Ovary (tissue), 9 donors: ENCODE measurements around the gene MTERF4. TPM values are rescaled to one million over a fixed set of nuclear protein-coding genes. Genes with fewer than 3 reads are reported as not detected.

ENCODE experiments used
- DNase-seq, 5 donors: peaks; one replicate each; pipeline ENCODE4 v3.0.0-alpha.2; 2019 to 2020
- H3K27ac ChIP-seq, 2 donors: fragments of 200-600 bp; one replicate each; pipeline versions ENCODE4 v1.5.1 to v1.8.0; 2019 to 2022
- H3K27me3 ChIP-seq: fragments of 200-600 bp; one replicate; pipeline ENCODE4 v1.8.0; 2022
- H3K36me3 ChIP-seq: fragments of 200-600 bp; sonication (generic); one replicate; pipeline ENCODE4 v1.5.1; 2019
- H3K4me1 ChIP-seq: one replicate; pipeline ENCODE4 v1.8.1; 2013; ENCODE audit warnings: mild to moderate bottlenecking, moderate library complexity; ENCODE audit not compliant: insufficient read depth
- H3K4me3 ChIP-seq: fragments of 200-600 bp; sonication (generic); one replicate; pipeline ENCODE4 v1.5.1; 2017
- H3K9me3 ChIP-seq, 2 donors: fragments of 200-600 bp in 1 of 2; sonication (generic) in 1 of 2; one replicate each; pipeline versions ENCODE4 v1.5.1 to v1.8.1; 2013 to 2019; ENCODE audit warnings: mild to moderate bottlenecking in 1 of 2, moderate library complexity in 1 of 2
- EP300 ChIP-seq: sonication (generic); formaldehyde crosslinking; IDR thresholded peaks from one replicate; pipeline ENCODE4 v1.6.1; 2017; ENCODE audit warnings: antibody characterized with exemption
- POLR2A ChIP-seq: fragments of 450-650 bp; IDR thresholded peaks from one replicate; pipeline ENCODE4 v1.6.1; 2017; ENCODE audit warnings: antibody characterized with exemption, mild to moderate bottlenecking, moderate library complexity
- WGBS, 3 donors: extraction: QIAGEN DNeasy Blood & Tissue Kit in 1 of 3; methylation state at CpG; one replicate each; pipeline versions ENCODE4 v1.1.5 to v1.1.7; 2013 to 2017; 5-methylcytosine and 5-hydroxymethylcytosine counted together
- intact Hi-C, 4 donors: fragments of 100-400 bp; cut with DNase I; formaldehyde crosslinking; loops; one replicate each; pipeline versions ENCODE4 v1.11.0 to v1.15.1; 2022 to 2023
- polyA plus RNA-seq, 2 donors: library from polyadenylated mRNA; stranded (reverse); fragments of 200-250 nt in 1 of 2; fragments of 350-450 nt in 1 of 2; fragmentation: Illumina TruSeq in 1 of 2; extraction: RNeasy Lipid Tissue Mini Kit (QIAGEN cat#74804) in 1 of 2; gene quantifications; one replicate each; pipeline ENCODE4 v1.2.3, GENCODE V29; 2013 to 2014
- total RNA-seq, 7 donors: library from RNA; depleted of rRNA in 2 of 7; stranded (reverse); fragments of >200 nt in 2 of 7; fragmentation: NEBNext Ultra II Directional in 3 of 7; extraction: Animal tissue kit (Norgen Biotek cat#: 25700) in 3 of 7; gene quantifications; one replicate each; pipeline versions ENCODE4 v1.1.0 to v1.2.4, GENCODE V29; 2016 to 2023
- TF ChIP-seq, protein P1 (sequence below), 3 donors: fragments of 450-650 bp in 2 of 3; fragments of 200-600 bp in 1 of 3; IDR thresholded peaks; one replicate each; pipeline versions ENCODE4 v1.5.1 to v1.8.0; 2016 to 2022; ENCODE audit warnings: antibody characterized with exemption in 3 of 3, mild to moderate bottlenecking in 1 of 3
- donor health status: DM: no; HTN: no; CAD: no; lungs with moderate emphysema.
- donor health status: DM: no; HTN: no; CAD: no.
- donor health status: Bipolar disorder and iron deficiency.
- donor health status: DM: yes; HTN: yes; CAD: no.
- donor health status: DM: no; HTN: no; CAD: no.
- donor health status: DM: yes; HTN: yes; CAD: no.

The MTERF4 gene
- total and polyA plus RNA-seq, 9 donors = 24.8 to 60.7 (median 41.6) TPM

DNA sequence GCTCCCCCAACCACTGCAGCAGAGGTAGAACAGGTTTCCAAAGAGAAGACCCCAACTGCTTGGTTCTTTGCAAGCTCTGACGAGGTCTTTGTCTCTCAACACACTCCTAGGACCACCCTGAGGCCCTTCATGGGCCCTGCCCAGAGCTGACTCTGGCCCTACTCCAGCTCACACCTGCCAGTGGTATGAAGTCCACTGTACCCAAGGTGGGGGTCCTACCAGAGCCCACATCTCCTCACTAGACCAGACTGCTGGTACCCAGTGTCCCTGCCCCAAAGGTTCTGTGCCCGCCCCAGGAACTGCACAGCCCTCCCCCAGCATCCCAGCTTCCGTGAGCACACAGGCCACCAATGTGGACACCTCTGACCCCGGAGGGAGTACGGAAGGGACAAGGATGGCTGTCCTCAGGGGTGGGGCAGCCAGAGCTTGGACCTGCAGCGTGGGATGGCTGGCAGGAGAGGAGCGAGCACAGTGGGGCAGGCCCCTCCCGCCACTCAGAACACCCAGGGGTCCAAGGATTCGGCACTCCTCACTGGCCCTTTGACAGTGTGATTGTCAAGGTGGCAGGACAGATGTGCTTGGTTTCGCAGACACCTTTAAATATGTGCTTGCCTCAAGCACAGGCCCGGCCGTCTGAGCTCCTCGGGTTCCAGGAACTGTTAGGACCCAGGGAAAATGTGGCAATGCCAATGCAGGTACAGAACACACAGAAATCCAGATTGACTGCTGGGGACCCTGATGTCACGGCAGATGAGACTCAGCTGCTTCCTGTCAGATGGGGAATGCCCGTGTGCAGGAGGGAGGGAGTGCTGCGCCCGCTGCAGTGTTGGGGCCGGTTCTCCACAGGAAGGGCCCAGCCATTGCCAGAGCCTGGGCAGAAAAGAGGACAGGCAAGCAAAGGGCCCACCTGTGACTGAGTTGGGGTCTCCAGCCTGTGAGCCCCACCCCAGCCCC is 51.2 kb downstream of the MTERF4 start:
- 90 to 96% (median 94%) methylated on average over 18 of the region's 18 CpGs for WGBS, 3 donors
- TF ChIP-seq POLR2A = no peak
- TF ChIP-seq EP300 = no peak
- TF ChIP-seq, protein P1, sequence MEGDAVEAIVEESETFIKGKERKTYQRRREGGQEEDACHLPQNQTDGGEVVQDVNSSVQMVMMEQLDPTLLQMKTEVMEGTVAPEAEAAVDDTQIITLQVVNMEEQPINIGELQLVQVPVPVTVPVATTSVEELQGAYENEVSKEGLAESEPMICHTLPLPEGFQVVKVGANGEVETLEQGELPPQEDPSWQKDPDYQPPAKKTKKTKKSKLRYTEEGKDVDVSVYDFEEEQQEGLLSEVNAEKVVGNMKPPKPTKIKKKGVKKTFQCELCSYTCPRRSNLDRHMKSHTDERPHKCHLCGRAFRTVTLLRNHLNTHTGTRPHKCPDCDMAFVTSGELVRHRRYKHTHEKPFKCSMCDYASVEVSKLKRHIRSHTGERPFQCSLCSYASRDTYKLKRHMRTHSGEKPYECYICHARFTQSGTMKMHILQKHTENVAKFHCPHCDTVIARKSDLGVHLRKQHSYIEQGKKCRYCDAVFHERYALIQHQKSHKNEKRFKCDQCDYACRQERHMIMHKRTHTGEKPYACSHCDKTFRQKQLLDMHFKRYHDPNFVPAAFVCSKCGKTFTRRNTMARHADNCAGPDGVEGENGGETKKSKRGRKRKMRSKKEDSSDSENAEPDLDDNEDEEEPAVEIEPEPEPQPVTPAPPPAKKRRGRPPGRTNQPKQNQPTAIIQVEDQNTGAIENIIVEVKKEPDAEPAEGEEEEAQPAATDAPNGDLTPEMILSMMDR (IDR thresholded peaks at IDR 0.05) = no peak
- peak in 2 of 5 donors; percentile 4 to 11 for DNase-seq

DNA sequence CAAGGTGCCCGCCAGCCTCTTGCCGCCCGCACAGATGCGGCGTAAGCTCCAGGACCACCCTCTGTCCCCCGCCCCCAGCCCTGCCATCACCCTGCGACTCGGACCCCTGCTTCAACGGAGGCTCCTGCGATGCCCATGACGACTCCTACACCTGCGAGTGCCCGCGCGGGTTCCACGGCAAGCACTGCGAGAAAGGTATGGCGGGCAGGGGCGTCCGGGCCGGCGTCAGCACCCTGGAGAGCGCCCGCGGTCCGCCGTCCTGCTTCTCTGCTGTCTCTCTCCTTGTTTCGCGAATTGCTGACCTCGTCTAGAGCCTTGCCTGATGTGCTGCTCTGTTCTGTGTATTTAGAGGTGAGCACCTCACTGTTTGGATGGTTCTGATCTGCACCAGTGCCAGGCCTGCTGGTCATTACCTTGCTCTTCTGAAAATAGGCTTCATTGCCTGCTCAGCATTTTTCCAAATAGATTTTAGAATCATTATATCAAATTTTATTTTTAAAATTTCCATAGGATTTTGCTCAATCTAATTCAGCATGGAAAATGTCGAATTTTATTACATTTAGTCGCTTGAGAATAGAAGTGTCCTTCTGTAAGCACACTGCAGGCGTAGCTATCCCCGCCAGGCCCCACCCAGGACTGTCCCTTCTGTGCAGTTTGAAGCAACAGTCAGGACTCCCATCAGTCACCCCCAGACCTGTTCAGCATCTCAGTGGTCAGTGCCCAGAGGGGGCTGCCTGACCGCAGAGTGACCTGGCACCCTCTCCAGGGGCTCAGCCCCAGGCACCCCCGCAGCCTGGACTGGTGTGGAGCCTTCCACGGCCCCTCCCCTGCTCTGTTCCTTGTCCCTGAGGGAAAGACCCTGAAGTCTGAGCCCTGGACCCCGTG is 52.1 kb downstream of the MTERF4 start:
- WGBS, 3 donors = 56 to 65% (median 58%) methylated on average over 38 of the region's 38 CpGs
- no peaks in the 10 kb centered on the region for H3K27me3 ChIP-seq
- no peaks in the 10 kb centered on the region for H3K9me3 ChIP-seq
- H3K4me1 ChIP-seq = no peaks in the 10 kb centered on the region
- no peak overlapping the region for H3K4me3 ChIP-seq
- DNase-seq = peak in 4 of 5 donors; percentile 7 to 36 (median 20)
- TF ChIP-seq EP300 = no peak
- TF ChIP-seq, protein P1 (IDR thresholded peaks at IDR 0.05) = no peak
- TF ChIP-seq POLR2A = no peak
- H3K36me3 ChIP-seq = no peaks in the 10 kb centered on the region
- no peak overlapping the region for H3K27ac ChIP-seq
- intact Hi-C loops = no loop called here

More for the DNA sequence above, 51.2 kb downstream of the MTERF4 start:
- Histone ChIP-seq H3K27ac (no peak overlapping the region), H3K36me3 (no peaks in the 10 kb centered on the region), H3K27me3 (no peaks in the 10 kb centered on the region), H3K9me3 (no peaks in the 10 kb centered on the region), H3K4me3 (no peak overlapping the region), H3K4me1 (no peaks in the 10 kb centered on the region)
- intact Hi-C loops = no loop called here

DNA sequence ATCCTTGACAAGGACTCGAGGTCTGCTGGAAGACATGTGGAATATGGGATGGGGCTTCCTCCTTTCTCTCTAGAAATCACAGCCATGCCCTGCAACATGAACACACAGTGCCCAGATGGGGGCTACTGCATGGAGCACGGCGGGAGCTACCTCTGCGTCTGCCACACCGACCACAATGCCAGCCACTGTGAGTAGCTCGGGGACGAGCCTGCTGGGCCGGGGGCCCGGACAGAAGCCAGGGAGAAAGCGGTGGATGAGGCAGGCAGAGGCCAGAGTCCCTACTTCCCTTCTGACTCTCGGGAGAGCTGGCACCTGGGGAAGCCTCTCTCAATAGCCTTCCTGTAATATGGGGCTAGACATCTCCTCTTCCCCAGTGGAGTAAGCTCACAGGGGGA is 53.1 kb downstream of the MTERF4 start:
- H3K4me3 ChIP-seq = no peak overlapping the region
- intact Hi-C loops = no loop called here
- 87 to 91% (median 90%) methylated on average over 11 of the region's 11 CpGs for WGBS, 3 donors
- no peaks in the 10 kb centered on the region for H3K9me3 ChIP-seq
- no peaks in the 10 kb centered on the region for H3K36me3 ChIP-seq
- no peak overlapping the region for H3K27ac ChIP-seq
- TF ChIP-seq, protein P1 (IDR thresholded peaks at IDR 0.05) = no peak
- TF ChIP-seq EP300 (no peak), POLR2A (no peak)
- DNase-seq = peak in 1 of 5 donors; percentile 11
- no peaks in the 10 kb centered on the region for H3K27me3 ChIP-seq
- no peaks in the 10 kb centered on the region for H3K4me1 ChIP-seq

DNA sequence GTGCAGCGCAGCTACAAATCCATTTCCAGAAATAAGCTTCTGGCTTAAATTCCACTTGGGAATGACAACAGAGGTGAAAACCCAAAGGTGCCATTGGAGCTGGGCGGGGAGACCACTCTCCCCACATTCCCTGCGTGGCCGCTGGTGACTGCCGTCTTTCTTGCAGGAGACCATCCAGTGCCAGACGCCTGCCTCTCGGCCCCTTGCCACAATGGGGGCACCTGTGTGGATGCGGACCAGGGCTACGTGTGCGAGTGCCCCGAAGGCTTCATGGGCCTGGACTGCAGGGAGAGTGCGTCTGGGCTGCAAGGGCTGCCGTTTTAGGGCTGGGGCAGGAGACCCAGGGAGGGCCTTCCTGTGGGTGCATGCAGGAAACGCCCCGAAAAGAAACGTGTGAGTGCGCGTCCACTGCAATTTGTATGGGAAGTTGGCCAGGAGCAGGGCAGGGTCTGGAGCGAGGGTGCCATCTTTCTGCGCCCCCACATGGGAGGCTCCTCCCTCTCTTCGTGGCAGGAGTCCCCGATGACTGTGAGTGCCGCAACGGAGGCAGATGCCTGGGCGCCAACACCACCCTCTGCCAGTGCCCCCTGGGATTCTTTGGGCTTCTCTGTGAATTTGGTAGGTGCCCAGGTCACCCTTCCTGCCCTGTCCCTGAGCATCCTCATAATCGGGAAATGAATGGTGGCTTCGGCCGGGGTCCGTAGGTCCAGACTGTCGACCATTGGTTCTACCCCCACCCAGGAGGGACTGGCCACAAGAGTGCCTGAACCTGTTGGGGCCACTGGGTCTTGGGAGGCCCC is 53.7 kb downstream of the MTERF4 start:
- no peaks in the 10 kb centered on the region for H3K36me3 ChIP-seq
- no peak for DNase-seq
- no peak overlapping the region for H3K4me3 ChIP-seq
- intact Hi-C loops = no loop called here
- H3K27ac ChIP-seq = no peak overlapping the region
- H3K4me1 ChIP-seq = no peaks in the 10 kb centered on the region
- no peaks in the 10 kb centered on the region for H3K27me3 ChIP-seq
- no peaks in the 10 kb centered on the region for H3K9me3 ChIP-seq
- WGBS, 3 donors = 90 to 94% (median 93%) methylated on average over 29 to 30 of the region's 30 CpGs
- TF ChIP-seq EP300 (no peak), POLR2A (no peak)
- TF ChIP-seq, protein P1 (IDR thresholded peaks at IDR 0.05) = no peak
